GM12891 (cell line): ENCODE results near the gene TCN1.

Experiments
- POLR2A ChIP-seq: IDR thresholded peaks from 2 replicates; pipeline ENCODE4 v1.6.1; 2011; ENCODE audit warnings: low read depth, low read length, control low read depth
- POLR2AphosphoS5 ChIP-seq: IDR thresholded peaks from 2 replicates; pipeline ENCODE4 v1.6.1; 2011; ENCODE audit warnings: low read depth, low read length, control low read depth

DNA sequence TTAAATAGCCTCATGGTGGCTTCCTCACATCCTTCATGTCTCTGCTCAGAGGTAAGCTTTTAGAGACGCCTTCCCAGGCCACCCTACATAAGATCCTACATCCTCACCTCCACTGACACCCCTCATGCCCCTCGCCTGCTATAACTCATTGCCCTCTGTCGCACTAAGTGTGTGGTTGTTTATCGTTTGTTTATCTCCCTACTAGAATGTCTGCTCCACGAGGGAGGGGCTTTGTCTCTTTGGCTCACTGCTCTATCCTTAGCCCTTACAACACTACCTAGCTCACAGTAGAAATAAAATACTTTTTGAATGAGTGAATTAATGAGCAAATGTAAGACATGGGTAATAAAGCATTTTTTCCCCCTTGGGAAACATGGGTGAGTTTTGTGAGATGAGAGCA, 19.7 kb downstream of the TCN1 start:
- TF ChIP-seq POLR2AphosphoS5 = no peak
- no peak for TF ChIP-seq POLR2A
